RCC 7860 (cell line): ENCODE data around the gene TMIGD1.

Source experiments
- DNase-seq: peaks from one replicate; pipeline ENCODE4 v3.0.0-alpha.2; 2015; ENCODE audit warnings: low spot score
- FAIRE-seq: peaks from 2 replicates; lab custom pipeline; 2012; peaks lifted over from hg19 to GRCh38; lab: Jason Lieb, UNC

Gene TMIGD1

GRCh38 chr17:30333503-30334360 is at the start of gene TMIGD1:
Gene TMIGD1, minus strand, starts transcription at chr17:30334057. Its CDS starts 1,924 bp downstream, at chr17:30332133.
- no peak for FAIRE-seq
- no peak for DNase-seq

GRCh38 chr17:30382345-30382744 is 48.5 kb upstream of the TMIGD1 start:
- no peak for FAIRE-seq
- no peak for DNase-seq

GRCh38 chr17:30381340-30381659 is 47.4 kb upstream of the TMIGD1 start:
- FAIRE-seq (no peak), DNase-seq (no peak)

GRCh38 chr17:30380643-30381339 is 46.9 kb upstream of the TMIGD1 start:
- no peak for DNase-seq
- no peak for FAIRE-seq

GRCh38 chr17:30379903-30380381 is 46.1 kb upstream of the TMIGD1 start:
- no peak for DNase-seq
- no peak for FAIRE-seq

GRCh38 chr17:30379303-30379902 is 45.5 kb upstream of the TMIGD1 start:
- FAIRE-seq (no peak), DNase-seq (no peak)

GRCh38 chr17:30378825-30379302 is 45.0 kb upstream of the TMIGD1 start, which contains the start of gene CPD:
Gene CPD, plus strand, starts transcription at chr17:30378927. Its CDS starts 54 bp downstream, at chr17:30378981.
- peak; percentile 75 for DNase-seq
- no peak for FAIRE-seq

GRCh38 chr17:30378241-30378824 is 44.5 kb upstream of the TMIGD1 start:
- peak; percentile 26 for FAIRE-seq
- no peak for DNase-seq

- FAIRE-seq (no peak), DNase-seq (no peak)
These were observed 43.9 kb upstream of the TMIGD1 start for GRCh38 chr17:30377574-30378240.

GRCh38 chr17:30376621-30377452 is 43.0 kb upstream of the TMIGD1 start:
- no peak for DNase-seq

GRCh38 chr17:30375661-30376060 is 41.8 kb upstream of the TMIGD1 start:
- FAIRE-seq (no peak), DNase-seq (no peak)

More at GRCh38 chr17:30376621-30377452, 43.0 kb upstream of the TMIGD1 start:
- FAIRE-seq, result no peak

- peak; percentile 55 for FAIRE-seq
- DNase-seq, result peak; percentile 78
These were observed 38.9 kb upstream of the TMIGD1 start for GRCh38 chr17:30372755-30373154.

- no peak for DNase-seq
These were observed 36.1 kb upstream of the TMIGD1 start for GRCh38 chr17:30369995-30370394.

GRCh38 chr17:30368912-30369720 is 35.3 kb upstream of the TMIGD1 start:
- FAIRE-seq (no peak), DNase-seq (no peak)

More at GRCh38 chr17:30369995-30370394, 36.1 kb upstream of the TMIGD1 start:
- FAIRE-seq, result no peak

- DNase-seq (no peak), FAIRE-seq (no peak)
These were observed 32.7 kb upstream of the TMIGD1 start for GRCh38 chr17:30366536-30366935.

GRCh38 chr17:30363715-30364202 is 29.9 kb upstream of the TMIGD1 start:
- DNase-seq, result peak; percentile 99
- peak; percentile 99 for FAIRE-seq

GRCh38 chr17:30361766-30362279 is 28.0 kb upstream of the TMIGD1 start:
- FAIRE-seq (no peak), DNase-seq (no peak)
